HCT116 (cell line): ENCODE results near the gene RBM20.

ENCODE experiments used
- ATF3 ChIP-seq: IDR thresholded peaks from 2 replicates; pipeline ENCODE4 v1.6.1; 2012
- EZH2 ChIP-seq: fragments of 200-600 bp; sonication (generic); IDR thresholded peaks from 2 replicates; pipeline ENCODE4 v1.6.1; 2017; ENCODE audit warnings: antibody characterized with exemption, mixed run types
- EZH2phosphoT487 ChIP-seq: fragments of 200-600 bp; IDR thresholded peaks from 2 replicates; pipeline ENCODE4 v1.6.1; 2018; ENCODE audit warnings: antibody characterized with exemption, borderline replicate concordance
- POLR2A ChIP-seq: IDR thresholded peaks from 2 replicates; pipeline ENCODE4 v1.7.0; 2011; ENCODE audit warnings: borderline replicate concordance; ENCODE audit not compliant: insufficient read depth, insufficient read length; ENCODE audit errors: extremely low read depth
- POLR2AphosphoS5 ChIP-seq: IDR thresholded peaks from 2 replicates; pipeline ENCODE4 v1.6.1; 2011; ENCODE audit warnings: mild to moderate bottlenecking, low read depth, low read length, moderate library complexity
- RAD21 ChIP-seq: IDR thresholded peaks from 2 replicates; pipeline ENCODE4 v1.6.1; 2012; ENCODE audit warnings: low read depth, mild to moderate bottlenecking
- SIN3A ChIP-seq: IDR thresholded peaks from 2 replicates; pipeline ENCODE4 v1.6.1; 2012; ENCODE audit warnings: low read depth
- SP1 ChIP-seq: IDR thresholded peaks from 2 replicates; pipeline ENCODE4 v1.6.1; 2012; ENCODE audit warnings: low read depth
- YY1 ChIP-seq: IDR thresholded peaks from 2 replicates; pipeline ENCODE4 v1.6.1; 2011; ENCODE audit warnings: low read length, low read depth, moderate library complexity, mild to moderate bottlenecking; ENCODE audit not compliant: insufficient replicate concordance; ENCODE audit errors: extremely low read depth
- ZBTB33 ChIP-seq: IDR thresholded peaks from 2 replicates; pipeline ENCODE4 v1.6.1; 2011; ENCODE audit warnings: mild to moderate bottlenecking, low read length, moderate library complexity; ENCODE audit not compliant: insufficient replicate concordance; ENCODE audit errors: extremely low read depth
- TF ChIP-seq, protein P1 (sequence below), 3 experiments: fragments of 200-600 bp in 1 of 3; sonication (generic) in 1 of 3; IDR thresholded peaks in 2 of 3; conservative IDR thresholded peaks in 1 of 3; 2 replicates each; pipeline ENCODE4 v1.5.1; 2012 to 2017; ENCODE audit warnings: low read depth in 2 of 3, low read length in 2 of 3, antibody characterized with exemption in 1 of 3, borderline replicate concordance in 1 of 3, control low read depth in 1 of 3, mild to moderate bottlenecking in 1 of 3, mixed read lengths in 1 of 3, mixed run types in 1 of 3, moderate library complexity in 1 of 3; ENCODE audit not compliant: insufficient read depth in 1 of 3

GRCh38 chr10:110608087-110608486 lies 36.0 kb upstream of the RBM20 start:
- TF ChIP-seq POLR2A (no peak), RAD21 (no peak), EZH2 (no peak), POLR2AphosphoS5 (no peak), YY1 (no peak), ZBTB33 (no peak), ATF3 (no peak), SIN3A (no peak), SP1 (no peak), EZH2phosphoT487 (no peak)
- TF ChIP-seq, protein P1, sequence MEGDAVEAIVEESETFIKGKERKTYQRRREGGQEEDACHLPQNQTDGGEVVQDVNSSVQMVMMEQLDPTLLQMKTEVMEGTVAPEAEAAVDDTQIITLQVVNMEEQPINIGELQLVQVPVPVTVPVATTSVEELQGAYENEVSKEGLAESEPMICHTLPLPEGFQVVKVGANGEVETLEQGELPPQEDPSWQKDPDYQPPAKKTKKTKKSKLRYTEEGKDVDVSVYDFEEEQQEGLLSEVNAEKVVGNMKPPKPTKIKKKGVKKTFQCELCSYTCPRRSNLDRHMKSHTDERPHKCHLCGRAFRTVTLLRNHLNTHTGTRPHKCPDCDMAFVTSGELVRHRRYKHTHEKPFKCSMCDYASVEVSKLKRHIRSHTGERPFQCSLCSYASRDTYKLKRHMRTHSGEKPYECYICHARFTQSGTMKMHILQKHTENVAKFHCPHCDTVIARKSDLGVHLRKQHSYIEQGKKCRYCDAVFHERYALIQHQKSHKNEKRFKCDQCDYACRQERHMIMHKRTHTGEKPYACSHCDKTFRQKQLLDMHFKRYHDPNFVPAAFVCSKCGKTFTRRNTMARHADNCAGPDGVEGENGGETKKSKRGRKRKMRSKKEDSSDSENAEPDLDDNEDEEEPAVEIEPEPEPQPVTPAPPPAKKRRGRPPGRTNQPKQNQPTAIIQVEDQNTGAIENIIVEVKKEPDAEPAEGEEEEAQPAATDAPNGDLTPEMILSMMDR (IDR thresholded peaks at IDR 0.05 in 2 of 3, conservative IDR thresholded peaks at IDR 0.05 in 1 of 3; ENCODE audit: borderline replicate concordance in 1 of 3, insufficient read depth in 1 of 3, low read depth in 2 of 3, low read length in 2 of 3): no peak
